ENCODE data around the gene DLG5.

DNA sequence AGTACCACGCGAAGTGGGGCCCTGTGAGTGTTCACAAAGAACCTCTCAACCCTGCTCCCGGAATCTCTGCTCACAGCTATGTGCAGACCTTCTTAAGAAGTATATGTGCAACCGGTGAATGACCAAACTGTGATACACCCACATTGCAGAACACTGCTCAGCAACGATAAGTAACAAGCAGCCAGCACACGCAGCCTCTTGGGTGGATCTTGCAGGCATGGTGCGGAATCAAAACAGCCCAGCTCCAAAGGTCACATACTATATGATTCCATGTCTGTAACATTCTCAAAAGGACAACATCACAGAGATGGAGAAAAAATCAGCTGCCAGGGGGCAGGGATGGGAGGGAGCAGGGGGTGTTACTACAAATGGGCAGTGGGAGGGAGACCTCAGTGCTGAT lies 101.6 kb downstream of the DLG5 start:
- TF ChIP-seq, protein P1, sequence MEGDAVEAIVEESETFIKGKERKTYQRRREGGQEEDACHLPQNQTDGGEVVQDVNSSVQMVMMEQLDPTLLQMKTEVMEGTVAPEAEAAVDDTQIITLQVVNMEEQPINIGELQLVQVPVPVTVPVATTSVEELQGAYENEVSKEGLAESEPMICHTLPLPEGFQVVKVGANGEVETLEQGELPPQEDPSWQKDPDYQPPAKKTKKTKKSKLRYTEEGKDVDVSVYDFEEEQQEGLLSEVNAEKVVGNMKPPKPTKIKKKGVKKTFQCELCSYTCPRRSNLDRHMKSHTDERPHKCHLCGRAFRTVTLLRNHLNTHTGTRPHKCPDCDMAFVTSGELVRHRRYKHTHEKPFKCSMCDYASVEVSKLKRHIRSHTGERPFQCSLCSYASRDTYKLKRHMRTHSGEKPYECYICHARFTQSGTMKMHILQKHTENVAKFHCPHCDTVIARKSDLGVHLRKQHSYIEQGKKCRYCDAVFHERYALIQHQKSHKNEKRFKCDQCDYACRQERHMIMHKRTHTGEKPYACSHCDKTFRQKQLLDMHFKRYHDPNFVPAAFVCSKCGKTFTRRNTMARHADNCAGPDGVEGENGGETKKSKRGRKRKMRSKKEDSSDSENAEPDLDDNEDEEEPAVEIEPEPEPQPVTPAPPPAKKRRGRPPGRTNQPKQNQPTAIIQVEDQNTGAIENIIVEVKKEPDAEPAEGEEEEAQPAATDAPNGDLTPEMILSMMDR (IDR thresholded peaks at IDR 0.05): no peak
- TF ChIP-seq POLR2A (IDR thresholded peaks at IDR 0.05): no peak

Data from heart left ventricle (tissue), 13 donors.